ENCODE results near the gene IREB2. TPM values are rescaled to one million over a fixed set of nuclear protein-coding genes. Genes with fewer than 3 reads are reported as not detected.
"Not testable (repeated sequence)": the region's sequence is repeated elsewhere in the genome, so short reads cannot be mapped to it uniquely, and the experiment has no call there.

The IREB2 gene
- total RNA-seq, 1 donor from 2014 or later = 69.2 TPM

DNA sequence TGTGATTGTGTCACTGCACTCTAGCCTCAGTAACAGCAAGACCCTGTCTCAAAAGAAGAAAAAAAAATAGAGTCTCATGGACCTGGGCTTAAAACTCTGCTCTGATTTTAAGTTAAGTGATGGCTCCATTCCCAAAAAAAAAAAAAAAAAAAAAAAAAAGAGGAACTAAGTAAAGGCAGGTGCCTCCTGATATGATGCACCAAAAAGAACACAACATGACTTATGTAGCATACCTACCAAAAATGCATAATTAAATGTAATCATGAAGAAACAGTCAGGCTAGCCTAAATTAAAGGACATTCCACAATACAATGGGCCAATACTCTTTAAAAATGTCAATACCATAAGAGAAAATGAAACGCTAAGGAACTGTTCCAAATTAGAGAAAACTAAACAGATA is 5.4 kb upstream of the IREB2 start:
- no peaks in the 10 kb centered on the region for H3K9me3 Mint-ChIP-seq (ENCODE audit: unreplicated experiment)
- TF ChIP-seq, protein P1, sequence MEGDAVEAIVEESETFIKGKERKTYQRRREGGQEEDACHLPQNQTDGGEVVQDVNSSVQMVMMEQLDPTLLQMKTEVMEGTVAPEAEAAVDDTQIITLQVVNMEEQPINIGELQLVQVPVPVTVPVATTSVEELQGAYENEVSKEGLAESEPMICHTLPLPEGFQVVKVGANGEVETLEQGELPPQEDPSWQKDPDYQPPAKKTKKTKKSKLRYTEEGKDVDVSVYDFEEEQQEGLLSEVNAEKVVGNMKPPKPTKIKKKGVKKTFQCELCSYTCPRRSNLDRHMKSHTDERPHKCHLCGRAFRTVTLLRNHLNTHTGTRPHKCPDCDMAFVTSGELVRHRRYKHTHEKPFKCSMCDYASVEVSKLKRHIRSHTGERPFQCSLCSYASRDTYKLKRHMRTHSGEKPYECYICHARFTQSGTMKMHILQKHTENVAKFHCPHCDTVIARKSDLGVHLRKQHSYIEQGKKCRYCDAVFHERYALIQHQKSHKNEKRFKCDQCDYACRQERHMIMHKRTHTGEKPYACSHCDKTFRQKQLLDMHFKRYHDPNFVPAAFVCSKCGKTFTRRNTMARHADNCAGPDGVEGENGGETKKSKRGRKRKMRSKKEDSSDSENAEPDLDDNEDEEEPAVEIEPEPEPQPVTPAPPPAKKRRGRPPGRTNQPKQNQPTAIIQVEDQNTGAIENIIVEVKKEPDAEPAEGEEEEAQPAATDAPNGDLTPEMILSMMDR (IDR thresholded peaks at IDR 0.05; ENCODE audit: insufficient read depth, low read depth, low read length) = no peak
- no peak for TF ChIP-seq EZH2 (IDR thresholded peaks at IDR 0.05; ENCODE audit: insufficient read depth, low read length)
- Histone ChIP-seq H2AFZ (ENCODE audit: low read depth, low read length) (no peak overlapping the region), H3K79me2 (ENCODE audit: insufficient read depth, low read length) (no peaks in the 10 kb centered on the region), H3K9ac (ENCODE audit: low read length) (no peak overlapping the region), H3K9me3 (ENCODE audit: insufficient read depth, low read depth, low read length) (no peaks in the 10 kb centered on the region), H3K4me1 (ENCODE audit: insufficient read depth, low read length) (peaks cover 5% of the 10 kb centered on the region), H3K4me2 (ENCODE audit: low read length) (no peak overlapping the region), H4K20me1 (ENCODE audit: insufficient read depth, low read length) (no peaks in the 10 kb centered on the region), H3K27ac (ENCODE audit: low read depth, low read length) (no peak overlapping the region), H3K36me3 (ENCODE audit: insufficient read depth, low read length) (no peaks in the 10 kb centered on the region), H3K4me3 (ENCODE audit: insufficient read depth, low read depth, low read length) (no peak overlapping the region), H3K27me3 (ENCODE audit: insufficient read depth, low read length) (peaks cover 12% of the 10 kb centered on the region)
- H3K36me3 Mint-ChIP-seq (ENCODE audit: low read depth, unreplicated experiment) = no peaks in the 10 kb centered on the region
- H3K4me1 Mint-ChIP-seq (ENCODE audit: low read depth, unreplicated experiment) = no peaks in the 10 kb centered on the region
- no peak for DNase-seq (ENCODE audit: low read depth)
- H3K27me3 Mint-ChIP-seq (ENCODE audit: low read depth, unreplicated experiment) = peaks cover 5% of the 10 kb centered on the region
- no peak for FAIRE-seq
- no peak overlapping the region for H3K27ac Mint-ChIP-seq (ENCODE audit: unreplicated experiment)
- no peak overlapping the region for H3K4me3 Mint-ChIP-seq (ENCODE audit: unreplicated experiment)

- Mint-ChIP-seq H3K9me3 (ENCODE audit: unreplicated experiment) (no peaks in the 10 kb centered on the region), H3K36me3 (ENCODE audit: low read depth, unreplicated experiment) (no peaks in the 10 kb centered on the region)
- no peak for FAIRE-seq
Measured at GRCh38 chr15:78434134-78434533, 3.9 kb upstream of the IREB2 start.

GRCh38 chr15:78434711-78435110 is 3.3 kb upstream of the IREB2 start:
- Histone ChIP-seq H3K4me1 (ENCODE audit: insufficient read depth, low read length) (peaks cover 11% of the 10 kb centered on the region), H3K27me3 (ENCODE audit: insufficient read depth, low read length) (peaks cover 12% of the 10 kb centered on the region), H3K79me2 (ENCODE audit: insufficient read depth, low read length) (peaks cover 16% of the 10 kb centered on the region)
- not testable (repeated sequence) for H3K27me3 Mint-ChIP-seq (ENCODE audit: low read depth, unreplicated experiment); H3K4me3 ChIP-seq (ENCODE audit: insufficient read depth, low read depth, low read length); H3K9me3 Mint-ChIP-seq (ENCODE audit: unreplicated experiment); FAIRE-seq; H3K36me3 Mint-ChIP-seq (ENCODE audit: low read depth, unreplicated experiment); H3K27ac ChIP-seq (ENCODE audit: low read depth, low read length); H4K20me1 ChIP-seq (ENCODE audit: insufficient read depth, low read length); H3K36me3 ChIP-seq (ENCODE audit: insufficient read depth, low read length); H3K4me2 ChIP-seq (ENCODE audit: low read length); H3K9ac ChIP-seq (ENCODE audit: low read length); H3K4me3 Mint-ChIP-seq (ENCODE audit: unreplicated experiment); H3K27ac Mint-ChIP-seq (ENCODE audit: unreplicated experiment); H2AFZ ChIP-seq (ENCODE audit: low read depth, low read length); H3K4me1 Mint-ChIP-seq (ENCODE audit: low read depth, unreplicated experiment); DNase-seq (ENCODE audit: low read depth); H3K9me3 ChIP-seq (ENCODE audit: insufficient read depth, low read depth, low read length)

More at GRCh38 chr15:78434134-78434533, 3.9 kb upstream of the IREB2 start:
- Histone ChIP-seq H4K20me1 (ENCODE audit: insufficient read depth, low read length) (peaks cover 3% of the 10 kb centered on the region), H3K4me3 (ENCODE audit: insufficient read depth, low read depth, low read length) (no peak overlapping the region), H3K27me3 (ENCODE audit: insufficient read depth, low read length) (peaks cover 12% of the 10 kb centered on the region), H3K4me2 (ENCODE audit: low read length) (no peak overlapping the region), H3K79me2 (ENCODE audit: insufficient read depth, low read length) (peaks cover 11% of the 10 kb centered on the region), H2AFZ (ENCODE audit: low read depth, low read length) (no peak overlapping the region), H3K9ac (ENCODE audit: low read length) (no peak overlapping the region), H3K27ac (ENCODE audit: low read depth, low read length) (no peak overlapping the region), H3K36me3 (ENCODE audit: insufficient read depth, low read length) (no peaks in the 10 kb centered on the region), H3K9me3 (ENCODE audit: insufficient read depth, low read depth, low read length) (no peaks in the 10 kb centered on the region), H3K4me1 (ENCODE audit: insufficient read depth, low read length) (peaks cover 6% of the 10 kb centered on the region)
- Mint-ChIP-seq H3K27ac (ENCODE audit: unreplicated experiment) (no peak overlapping the region), H3K4me1 (ENCODE audit: low read depth, unreplicated experiment) (no peaks in the 10 kb centered on the region), H3K27me3 (ENCODE audit: low read depth, unreplicated experiment) (peaks cover 5% of the 10 kb centered on the region), H3K4me3 (ENCODE audit: unreplicated experiment) (no peak overlapping the region)
- no peak for TF ChIP-seq EZH2 (IDR thresholded peaks at IDR 0.05; ENCODE audit: insufficient read depth, low read length)
- TF ChIP-seq, protein P1 (IDR thresholded peaks at IDR 0.05; ENCODE audit: insufficient read depth, low read depth, low read length) = no peak
- no peak for DNase-seq (ENCODE audit: low read depth)

All from astrocyte (in vitro differentiated cells and primary cell).